DMS153 treated with DMSO at 0.1 percent for 48 hours (cell line): ENCODE results near the gene ITGA1.

Experiments used
- DNase-seq: peaks from one replicate; lab custom pipeline; 2025; ENCODE audit not compliant: unreplicated experiment; lab: John Stamatoyannopoulos, UW

Gene ITGA1

GRCh38 chr5:52894451-52894850 is 106.7 kb downstream of the ITGA1 start:
- no peak for DNase-seq

- DNase-seq, result no peak
Observed at GRCh38 chr5:52895075-52895474, 107.4 kb downstream of the ITGA1 start.

- no peak for DNase-seq
Observed at GRCh38 chr5:52895572-52896413, 108.1 kb downstream of the ITGA1 start.

GRCh38 chr5:52896534-52897237 is 109.0 kb downstream of the ITGA1 start:
- DNase-seq, result no peak

- DNase-seq, result no peak
Observed at GRCh38 chr5:52897238-52897614, 109.5 kb downstream of the ITGA1 start.

- no peak for DNase-seq
Observed at GRCh38 chr5:52898961-52899680, 111.4 kb downstream of the ITGA1 start.

GRCh38 chr5:52903142-52903541 is 115.4 kb downstream of the ITGA1 start:
- DNase-seq, result no peak

- no peak for DNase-seq
Observed at GRCh38 chr5:52906343-52906742, 118.6 kb downstream of the ITGA1 start.

- no peak for DNase-seq
Observed at GRCh38 chr5:52906845-52907244, 119.1 kb downstream of the ITGA1 start.

- DNase-seq, result no peak
Observed at GRCh38 chr5:52909192-52909591, 121.5 kb downstream of the ITGA1 start.

- DNase-seq, result no peak
Observed at GRCh38 chr5:52910071-52910470, 122.4 kb downstream of the ITGA1 start.

GRCh38 chr5:52915176-52915875 is 127.6 kb downstream of the ITGA1 start:
- peak; percentile 27 for DNase-seq

- DNase-seq, result no peak
Observed at GRCh38 chr5:52920929-52921328, 133.2 kb downstream of the ITGA1 start.

- no peak for DNase-seq
Observed at GRCh38 chr5:52922384-52922783, 134.7 kb downstream of the ITGA1 start.

GRCh38 chr5:52924456-52924855 is 136.7 kb downstream of the ITGA1 start:
- no peak for DNase-seq

- no peak for DNase-seq
Observed at GRCh38 chr5:52925001-52925400, 137.3 kb downstream of the ITGA1 start.

- no peak for DNase-seq
Observed at GRCh38 chr5:52928689-52929088, 141.0 kb downstream of the ITGA1 start.

GRCh38 chr5:52938226-52938625 is 150.5 kb downstream of the ITGA1 start:
- no peak for DNase-seq

- no peak for DNase-seq
Observed at GRCh38 chr5:52943285-52943684, 155.6 kb downstream of the ITGA1 start.

GRCh38 chr5:52943808-52944207 is 156.1 kb downstream of the ITGA1 start:
- DNase-seq, result no peak

GRCh38 chr5:52945040-52945439 is 157.3 kb downstream of the ITGA1 start:
- no peak for DNase-seq
